ENCODE results near the gene NBDY. TPM values are rescaled to one million over a fixed set of nuclear protein-coding genes. Genes with fewer than 3 reads are reported as not detected.
A peak's percentile ranks its signal among the peaks of the same experiment; 100 is the strongest.
"Not testable (repeated sequence)": the region's sequence is repeated elsewhere in the genome, so short reads cannot be mapped to it uniquely, and the experiment has no call there.

Gene NBDY
- total and polyA plus RNA-seq, 5 donors: 19.3 to 36.8 (median 32.9) TPM

DNA sequence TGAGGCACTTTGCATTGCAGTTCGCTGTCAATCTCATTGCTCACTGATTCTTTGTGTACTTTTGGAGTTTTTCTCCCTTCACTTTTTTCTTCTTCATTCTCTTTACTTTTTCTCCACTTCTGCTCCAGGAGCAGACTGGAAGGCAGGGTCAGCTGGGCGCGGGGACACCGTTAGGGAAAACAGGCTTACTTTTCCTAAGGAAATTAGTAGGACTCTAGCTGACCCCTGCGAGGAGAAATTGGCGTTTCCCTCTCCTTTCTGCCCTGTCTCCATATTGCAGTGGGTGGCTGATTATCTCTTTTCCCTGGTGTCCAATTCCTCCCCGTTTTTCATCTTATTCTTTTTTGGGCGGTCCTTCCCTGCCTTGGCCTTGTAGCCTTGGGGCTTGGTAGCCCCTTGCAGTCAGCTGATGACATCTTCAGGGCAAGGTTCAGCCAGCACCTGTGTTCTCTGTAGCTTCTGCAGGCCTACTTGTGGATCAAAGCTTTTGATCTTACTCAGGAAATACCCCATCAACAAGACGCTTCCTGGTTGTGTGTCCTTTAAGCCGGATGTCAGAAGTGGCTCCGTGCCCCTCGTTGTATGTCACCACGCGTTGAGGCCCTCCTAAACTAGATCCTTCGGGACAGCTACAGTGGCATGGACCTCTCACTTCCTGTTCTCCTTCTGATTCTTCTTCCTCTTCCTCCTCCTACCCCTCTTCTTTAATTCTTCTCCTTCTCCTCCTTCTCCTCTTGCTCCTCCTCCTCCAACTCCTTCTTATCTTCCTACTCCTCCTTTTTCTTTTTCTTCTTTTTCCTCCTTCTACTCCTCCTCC is 36.1 kb downstream of the NBDY start:
- ATAC-seq: no peak
- intact Hi-C loops (cut with DNase I): no loop called here
- Histone ChIP-seq H3K27ac (ENCODE audit: low read length) (peak overlapping the region; percentile 26), H3K27me3 (ENCODE audit: control insufficient read depth, insufficient read depth) (no peaks in the 10 kb centered on the region), H3K4me1 (ENCODE audit: control insufficient read depth, insufficient read depth, low read length) (peaks cover 3% of the 10 kb centered on the region), H3K9me3 (ENCODE audit: control insufficient read depth, low read length) (no peaks in the 10 kb centered on the region), H3K4me3 (ENCODE audit: low read length) (no peak overlapping the region)
- 44% methylated on average over 15 of the region's 15 CpGs for WGBS
- peak in 1 of 3 donors; percentile 43 for DNase-seq

DNA sequence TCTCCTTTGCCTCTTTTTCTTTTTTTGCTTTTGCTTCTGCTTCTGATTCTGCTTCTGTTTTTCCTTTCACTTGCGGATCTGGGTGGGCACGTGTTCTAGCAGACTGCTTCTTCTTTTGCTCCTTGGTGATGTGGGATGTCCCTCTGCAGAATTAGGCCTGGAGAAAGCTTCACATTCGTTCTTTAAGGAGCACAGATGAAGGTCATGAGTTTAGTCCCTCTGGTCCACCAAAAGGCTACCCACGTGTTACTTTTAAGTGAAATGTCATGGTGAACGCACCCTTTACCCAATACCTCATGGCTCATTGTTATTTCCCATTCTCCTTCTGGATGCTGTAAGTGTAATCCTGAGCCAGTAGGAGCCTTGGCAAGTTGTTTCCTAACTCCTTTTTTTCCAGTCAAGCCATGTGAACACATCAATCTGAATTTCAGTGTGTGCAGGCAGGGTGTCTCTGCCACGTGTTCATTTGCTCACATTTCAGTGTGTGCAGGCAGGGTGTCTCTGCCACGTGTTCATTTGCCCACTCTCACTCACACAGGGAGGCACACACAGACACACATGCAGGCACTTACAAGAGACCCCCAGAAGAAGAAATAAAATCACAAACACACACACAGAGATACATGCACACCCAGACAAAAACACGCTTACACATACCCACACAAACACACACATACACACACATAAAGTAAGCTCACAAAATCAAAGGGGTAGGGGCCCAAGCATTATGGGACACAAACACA is 36.9 kb downstream of the NBDY start:
- no peak overlapping the region for H3K27ac ChIP-seq (ENCODE audit: low read length)
- ATAC-seq (no peak), DNase-seq (no peak)
- peaks cover 3% of the 10 kb centered on the region for H3K4me1 ChIP-seq (ENCODE audit: control insufficient read depth, insufficient read depth, low read length)
- no peaks in the 10 kb centered on the region for H3K9me3 ChIP-seq (ENCODE audit: control insufficient read depth, low read length)
- intact Hi-C loops (cut with DNase I): no loop called here
- H3K4me3 ChIP-seq (ENCODE audit: low read length): no peak overlapping the region
- 50% methylated on average over 8 of the region's 8 CpGs for WGBS
- no peaks in the 10 kb centered on the region for H3K27me3 ChIP-seq (ENCODE audit: control insufficient read depth, insufficient read depth)

DNA sequence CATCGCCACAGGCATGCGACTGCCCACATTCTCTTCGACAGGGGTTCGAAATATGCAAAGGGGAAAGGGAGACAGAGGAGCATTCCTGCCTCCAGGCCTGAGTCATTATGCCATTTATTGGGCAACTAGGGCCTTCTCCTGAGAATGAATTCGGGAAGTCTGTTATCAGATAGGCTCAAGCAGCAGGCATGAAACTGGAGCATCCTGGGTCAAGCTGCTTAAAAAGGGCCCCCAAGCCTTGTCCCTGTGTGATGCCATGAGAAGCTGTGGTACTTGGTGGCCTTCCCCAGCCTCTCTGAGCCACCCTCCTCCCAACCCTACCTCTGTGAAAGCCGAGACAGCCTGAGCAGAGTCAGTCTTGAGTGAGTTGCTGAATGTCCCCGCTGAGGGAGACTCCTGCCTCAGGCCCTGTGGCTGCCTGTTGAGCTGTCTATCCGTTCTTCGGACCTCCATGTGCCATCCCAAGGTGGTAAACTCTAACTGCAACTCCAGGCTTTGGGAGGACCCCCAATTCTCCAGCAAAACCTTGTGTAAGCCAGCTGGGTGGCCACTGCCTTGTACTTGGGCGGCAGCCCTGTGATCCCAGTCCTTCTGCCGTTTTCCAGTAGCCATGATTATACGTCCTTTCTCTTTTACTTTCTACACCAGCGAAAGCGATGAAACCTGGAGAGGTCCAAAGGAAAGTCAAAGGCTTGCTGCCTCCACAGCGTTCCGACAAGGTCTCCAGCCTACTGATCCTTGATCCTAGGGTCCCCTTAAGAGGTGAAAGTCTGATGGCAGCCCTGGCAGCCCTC is 37.7 kb downstream of the NBDY start:
- ATAC-seq: no peak
- 91% methylated on average over 16 of the region's 16 CpGs for WGBS
- intact Hi-C loops (cut with DNase I): no loop called here

DNA sequence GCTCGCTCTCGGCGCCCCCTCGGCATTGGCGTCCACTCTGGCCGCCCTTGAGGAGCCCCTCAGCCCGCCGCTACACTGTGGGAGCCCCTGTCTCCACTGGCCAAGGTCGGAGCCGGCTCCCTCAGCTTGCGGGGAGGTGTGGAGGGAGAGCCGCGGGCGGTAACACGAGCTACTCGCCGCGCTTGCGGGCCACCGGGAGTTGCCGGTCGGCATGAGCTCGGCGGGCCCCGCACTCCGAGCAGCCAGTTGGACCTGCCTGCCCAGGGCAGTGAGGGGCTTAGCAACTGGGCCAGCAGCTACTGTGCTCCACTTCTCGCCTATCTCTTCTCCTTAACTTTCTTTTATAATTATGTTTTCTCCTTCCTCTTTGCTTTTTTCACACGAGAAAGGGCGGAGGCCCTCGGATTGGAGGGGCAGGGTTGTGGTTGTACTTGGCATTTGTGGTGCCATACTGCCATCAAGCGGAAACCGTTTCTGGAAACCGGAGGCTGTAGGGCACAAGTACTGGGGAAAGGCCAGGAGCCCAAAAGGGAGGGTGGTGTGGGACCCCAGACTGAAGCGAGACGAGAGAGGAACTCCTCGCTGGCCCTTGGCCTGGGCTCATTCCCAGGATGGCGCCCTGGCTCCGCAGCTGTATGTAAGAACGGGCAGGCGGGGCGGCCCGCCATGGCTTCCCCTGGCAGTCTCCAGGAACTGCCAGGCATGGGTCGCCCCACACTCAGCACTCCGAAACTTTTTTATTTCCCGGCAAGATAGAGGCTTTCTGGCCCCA is 38.5 kb downstream of the NBDY start:
- H3K27ac ChIP-seq (ENCODE audit: low read length); H3K27me3 ChIP-seq (ENCODE audit: control insufficient read depth, insufficient read depth); intact Hi-C loops (cut with DNase I); H3K4me3 ChIP-seq (ENCODE audit: low read length); H3K4me1 ChIP-seq (ENCODE audit: control insufficient read depth, insufficient read depth, low read length); H3K9me3 ChIP-seq (ENCODE audit: control insufficient read depth, low read length): not testable (repeated sequence)
- DNase-seq: peak in 2 of 3 donors; percentile 39 to 75
- peak in 1 of 2 donors; percentile 81 for ATAC-seq
- 88% methylated on average over 29 of the region's 45 CpGs for WGBS

More for the DNA sequence above, 37.7 kb downstream of the NBDY start:
- Histone ChIP-seq H3K27ac (ENCODE audit: low read length) (no peak overlapping the region), H3K27me3 (ENCODE audit: control insufficient read depth, insufficient read depth) (no peaks in the 10 kb centered on the region), H3K4me3 (ENCODE audit: low read length) (no peak overlapping the region), H3K9me3 (ENCODE audit: control insufficient read depth, low read length) (no peaks in the 10 kb centered on the region), H3K4me1 (ENCODE audit: control insufficient read depth, insufficient read depth, low read length) (peaks cover under 1% of the 10 kb centered on the region)
- DNase-seq: no peak

DNA sequence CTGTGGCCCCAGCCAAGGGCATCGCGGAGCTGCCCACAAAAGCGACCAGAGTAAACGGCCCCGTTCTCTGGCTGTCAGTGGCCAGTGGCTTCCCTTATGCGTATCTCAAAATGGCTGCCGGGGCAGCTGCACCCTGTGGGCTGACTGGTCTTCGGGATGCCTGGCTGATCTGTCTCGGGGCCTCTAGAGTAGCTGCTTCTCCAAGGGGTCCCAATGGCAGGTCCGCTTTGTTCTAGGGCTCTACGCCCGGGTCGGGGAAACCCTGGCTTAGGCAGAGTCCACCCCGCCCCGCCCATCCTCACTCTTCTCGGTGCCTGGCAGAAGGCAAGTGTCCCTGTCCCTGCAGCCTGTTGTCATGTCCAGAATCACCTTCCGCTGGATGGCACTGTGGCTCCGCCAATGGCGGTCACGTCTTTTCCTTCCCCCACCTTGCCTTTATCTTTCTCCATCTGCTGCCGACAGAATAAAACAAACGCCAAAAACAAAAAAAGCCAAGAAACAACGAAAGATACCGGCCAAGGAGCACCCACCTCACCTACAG is 39.1 kb downstream of the NBDY start:
- intact Hi-C loops (cut with DNase I); H3K4me3 ChIP-seq (ENCODE audit: low read length); H3K9me3 ChIP-seq (ENCODE audit: control insufficient read depth, low read length); H3K4me1 ChIP-seq (ENCODE audit: control insufficient read depth, insufficient read depth, low read length); H3K27me3 ChIP-seq (ENCODE audit: control insufficient read depth, insufficient read depth); DNase-seq; H3K27ac ChIP-seq (ENCODE audit: low read length): not testable (repeated sequence)
- no CpG with 5 or more reads among the region's 24 CpGs for WGBS
- ATAC-seq: peak in 1 of 2 donors; percentile 63

DNA sequence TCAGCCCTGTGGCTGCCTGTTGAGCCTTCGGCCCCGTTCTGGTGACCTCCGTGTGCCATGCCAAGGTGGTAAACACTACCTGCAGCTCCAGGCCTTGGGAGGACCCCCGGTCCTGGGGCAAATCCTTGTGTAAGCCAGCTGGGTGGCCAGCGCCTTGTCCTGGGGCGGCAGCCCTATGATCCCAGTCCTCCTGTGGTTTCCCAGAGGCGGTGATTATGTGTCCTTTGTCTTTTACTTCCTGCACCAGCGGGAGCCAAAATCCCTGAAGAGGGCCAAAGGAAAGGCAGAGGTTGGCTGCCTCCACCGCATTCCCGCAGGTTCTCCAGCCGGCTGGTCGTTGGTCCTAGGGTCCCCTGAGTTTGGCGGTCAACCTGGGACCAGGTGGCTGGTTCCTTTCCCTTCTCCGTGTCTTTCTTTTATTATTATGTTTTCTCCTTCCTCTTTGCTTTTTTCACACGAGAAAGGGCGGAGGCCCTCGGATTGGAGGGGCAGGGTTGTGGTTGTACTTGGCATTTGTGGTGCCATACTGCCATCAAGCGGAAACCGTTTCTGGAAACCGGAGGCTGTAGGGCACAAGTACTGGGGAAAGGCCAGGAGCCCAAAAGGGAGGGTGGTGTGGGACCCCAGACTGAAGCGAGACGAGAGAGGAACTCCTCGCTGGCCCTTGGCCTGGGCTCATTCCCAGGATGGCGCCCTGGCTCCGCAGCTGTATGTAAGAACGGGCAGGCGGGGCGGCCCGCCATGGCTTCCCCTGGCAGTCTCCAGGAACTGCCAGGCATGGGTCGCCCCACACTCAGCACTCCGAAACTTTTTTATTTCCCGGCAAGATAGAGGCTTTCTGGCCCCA is 43.9 kb downstream of the NBDY start:
- H3K4me3 ChIP-seq (ENCODE audit: low read length); intact Hi-C loops (cut with DNase I); H3K27me3 ChIP-seq (ENCODE audit: control insufficient read depth, insufficient read depth); H3K27ac ChIP-seq (ENCODE audit: low read length); H3K4me1 ChIP-seq (ENCODE audit: control insufficient read depth, insufficient read depth, low read length); H3K9me3 ChIP-seq (ENCODE audit: control insufficient read depth, low read length); DNase-seq: not testable (repeated sequence)
- WGBS: no CpG with 5 or more reads among the region's 32 CpGs
- ATAC-seq: peak; percentile 2 to 87

DNA sequence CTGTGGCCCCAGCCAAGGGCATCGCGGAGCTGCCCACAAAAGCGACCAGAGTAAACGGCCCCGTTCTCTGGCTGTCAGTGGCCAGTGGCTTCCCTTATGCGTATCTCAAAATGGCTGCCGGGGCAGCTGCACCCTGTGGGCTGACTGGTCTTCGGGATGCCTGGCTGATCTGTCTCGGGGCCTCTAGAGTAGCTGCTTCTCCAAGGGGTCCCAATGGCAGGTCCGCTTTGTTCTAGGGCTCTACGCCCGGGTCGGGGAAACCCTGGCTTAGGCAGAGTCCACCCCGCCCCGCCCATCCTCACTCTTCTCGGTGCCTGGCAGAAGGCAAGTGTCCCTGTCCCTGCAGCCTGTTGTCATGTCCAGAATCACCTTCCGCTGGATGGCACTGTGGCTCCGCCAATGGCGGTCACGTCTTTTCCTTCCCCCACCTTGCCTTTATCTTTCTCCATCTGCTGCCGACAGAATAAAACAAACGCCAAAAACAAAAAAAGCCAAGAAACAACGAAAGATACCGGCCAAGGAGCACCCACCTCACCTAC is 44.5 kb downstream of the NBDY start:
- WGBS: no CpG with 5 or more reads among the region's 24 CpGs
- H3K9me3 ChIP-seq (ENCODE audit: control insufficient read depth, low read length); intact Hi-C loops (cut with DNase I); DNase-seq; H3K27me3 ChIP-seq (ENCODE audit: control insufficient read depth, insufficient read depth); H3K4me1 ChIP-seq (ENCODE audit: control insufficient read depth, insufficient read depth, low read length); H3K27ac ChIP-seq (ENCODE audit: low read length); H3K4me3 ChIP-seq (ENCODE audit: low read length): not testable (repeated sequence)
- ATAC-seq: peak in 1 of 2 donors; percentile 83

DNA sequence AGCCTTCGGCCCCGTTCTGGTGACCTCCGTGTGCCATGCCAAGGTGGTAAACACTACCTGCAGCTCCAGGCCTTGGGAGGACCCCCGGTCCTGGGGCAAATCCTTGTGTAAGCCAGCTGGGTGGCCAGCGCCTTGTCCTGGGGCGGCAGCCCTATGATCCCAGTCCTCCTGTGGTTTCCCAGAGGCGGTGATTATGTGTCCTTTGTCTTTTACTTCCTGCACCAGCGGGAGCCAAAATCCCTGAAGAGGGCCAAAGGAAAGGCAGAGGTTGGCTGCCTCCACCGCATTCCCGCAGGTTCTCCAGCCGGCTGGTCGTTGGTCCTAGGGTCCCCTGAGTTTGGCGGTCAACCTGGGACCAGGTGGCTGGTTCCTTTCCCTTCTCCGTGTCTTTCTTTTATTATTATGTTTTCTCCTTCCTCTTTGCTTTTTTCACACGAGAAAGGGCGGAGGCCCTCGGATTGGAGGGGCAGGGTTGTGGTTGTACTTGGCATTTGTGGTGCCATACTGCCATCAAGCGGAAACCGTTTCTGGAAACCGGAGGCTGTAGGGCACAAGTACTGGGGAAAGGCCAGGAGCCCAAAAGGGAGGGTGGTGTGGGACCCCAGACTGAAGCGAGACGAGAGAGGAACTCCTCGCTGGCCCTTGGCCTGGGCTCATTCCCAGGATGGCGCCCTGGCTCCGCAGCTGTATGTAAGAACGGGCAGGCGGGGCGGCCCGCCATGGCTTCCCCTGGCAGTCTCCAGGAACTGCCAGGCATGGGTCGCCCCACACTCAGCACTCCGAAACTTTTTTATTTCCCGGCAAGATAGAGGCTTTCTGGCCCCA is 49.3 kb downstream of the NBDY start:
- H3K4me1 ChIP-seq (ENCODE audit: control insufficient read depth, insufficient read depth, low read length); H3K27me3 ChIP-seq (ENCODE audit: control insufficient read depth, insufficient read depth); H3K27ac ChIP-seq (ENCODE audit: low read length); H3K9me3 ChIP-seq (ENCODE audit: control insufficient read depth, low read length); DNase-seq; H3K4me3 ChIP-seq (ENCODE audit: low read length); intact Hi-C loops (cut with DNase I): not testable (repeated sequence)
- peak; percentile 6 to 83 for ATAC-seq
- no CpG with 5 or more reads among the region's 32 CpGs for WGBS

DNA sequence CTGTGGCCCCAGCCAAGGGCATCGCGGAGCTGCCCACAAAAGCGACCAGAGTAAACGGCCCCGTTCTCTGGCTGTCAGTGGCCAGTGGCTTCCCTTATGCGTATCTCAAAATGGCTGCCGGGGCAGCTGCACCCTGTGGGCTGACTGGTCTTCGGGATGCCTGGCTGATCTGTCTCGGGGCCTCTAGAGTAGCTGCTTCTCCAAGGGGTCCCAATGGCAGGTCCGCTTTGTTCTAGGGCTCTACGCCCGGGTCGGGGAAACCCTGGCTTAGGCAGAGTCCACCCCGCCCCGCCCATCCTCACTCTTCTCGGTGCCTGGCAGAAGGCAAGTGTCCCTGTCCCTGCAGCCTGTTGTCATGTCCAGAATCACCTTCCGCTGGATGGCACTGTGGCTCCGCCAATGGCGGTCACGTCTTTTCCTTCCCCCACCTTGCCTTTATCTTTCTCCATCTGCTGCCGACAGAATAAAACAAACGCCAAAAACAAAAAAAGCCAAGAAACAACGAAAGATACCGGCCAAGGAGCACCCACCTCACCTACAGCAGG is 50.0 kb downstream of the NBDY start:
- ATAC-seq: peak; percentile 7 to 81
- not testable (repeated sequence) for DNase-seq

More for the DNA sequence above, 50.0 kb downstream of the NBDY start:
- H3K27ac ChIP-seq (ENCODE audit: low read length); H3K9me3 ChIP-seq (ENCODE audit: control insufficient read depth, low read length); H3K27me3 ChIP-seq (ENCODE audit: control insufficient read depth, insufficient read depth); intact Hi-C loops (cut with DNase I); H3K4me3 ChIP-seq (ENCODE audit: low read length); H3K4me1 ChIP-seq (ENCODE audit: control insufficient read depth, insufficient read depth, low read length): not testable (repeated sequence)
- WGBS: no CpG with 5 or more reads among the region's 24 CpGs
